Neuronal stem cell (in vitro differentiated cells): ENCODE measurements around the gene DPM1.

Experiments
- DNase-seq: peaks from one replicate; pipeline ENCODE4 v3.0.0-alpha.2; 2013; ENCODE audit warnings: low spot score
- H2AFZ ChIP-seq: one replicate; pipeline ENCODE4 v1.6.1; 2013; ENCODE audit warnings: mild to moderate bottlenecking, low read length, inconsistent platforms
- H2AK5ac ChIP-seq: 2 replicates; pipeline ENCODE4 v1.6.1; 2013; ENCODE audit warnings: low read depth, mild to moderate bottlenecking, inconsistent platforms, low read length, moderate library complexity, mixed read lengths
- H2BK120ac ChIP-seq: 2 replicates; pipeline ENCODE4 v1.6.1; 2013; ENCODE audit warnings: low read depth, mild to moderate bottlenecking, inconsistent platforms, low read length, moderate library complexity, mixed read lengths
- H2BK12ac ChIP-seq: one replicate; pipeline ENCODE4 v1.6.1; 2013; ENCODE audit warnings: low read length, inconsistent platforms
- H2BK15ac ChIP-seq: 2 replicates; pipeline ENCODE4 v1.6.1; 2013; ENCODE audit warnings: mild to moderate bottlenecking, low read length, inconsistent platforms, mixed read lengths
- H2BK5ac ChIP-seq: one replicate; pipeline ENCODE4 v1.6.1; 2013; ENCODE audit warnings: inconsistent platforms, mild to moderate bottlenecking, low read length, moderate library complexity
- H3K14ac ChIP-seq: one replicate; pipeline ENCODE4 v1.6.1; 2013; ENCODE audit warnings: low read length, inconsistent platforms
- H3K18ac ChIP-seq: 2 replicates; pipeline ENCODE4 v1.6.1; 2013; ENCODE audit warnings: low read length, inconsistent platforms
- H3K23ac ChIP-seq: 2 replicates; pipeline ENCODE4 v1.6.1; 2013; ENCODE audit warnings: low read depth, mild to moderate bottlenecking, mixed read lengths, low read length, inconsistent platforms; ENCODE audit not compliant: poor library complexity
- H3K27ac ChIP-seq: replicated peaks from 3 replicates; pipeline ENCODE4 v1.5.1; 2013; ENCODE audit warnings: low read length, inconsistent platforms
- H3K27me3 ChIP-seq, 3 experiments: 2 replicates each; pipeline ENCODE4 v1.6.1; 2013; ENCODE audit warnings: low read length in 3 of 3, mild to moderate bottlenecking in 2 of 3, inconsistent platforms in 1 of 3, low read depth in 1 of 3, mixed read lengths in 1 of 3, moderate library complexity in 1 of 3; ENCODE audit not compliant: control insufficient read depth in 3 of 3, insufficient read depth in 3 of 3
- H3K36me3 ChIP-seq, 2 donors: replicated peaks in 1 of 2; 2 replicates each; pipeline ENCODE4 v1.6.1; 2013; ENCODE audit warnings: low read length in 2 of 2; ENCODE audit not compliant: control insufficient read depth in 2 of 2, insufficient read depth in 2 of 2
- H3K4ac ChIP-seq: 2 replicates; pipeline ENCODE4 v1.6.1; 2013; ENCODE audit warnings: inconsistent platforms, mild to moderate bottlenecking, low read length, moderate library complexity
- H3K4me1 ChIP-seq, 2 donors: 1 replicate in 1 of 2; 2 replicates in 1 of 2; pipeline ENCODE4 v1.6.1; 2013; ENCODE audit warnings: low read length in 2 of 2, low read depth in 1 of 2; ENCODE audit not compliant: control insufficient read depth in 2 of 2, insufficient read depth in 1 of 2
- H3K4me2 ChIP-seq: one replicate; pipeline ENCODE4 v1.6.1; 2013; ENCODE audit warnings: mild to moderate bottlenecking, low read length, inconsistent platforms; ENCODE audit not compliant: insufficient read depth, poor library complexity, severe bottlenecking
- H3K4me3 ChIP-seq, 2 donors: 2 replicates each; pipeline ENCODE4 v1.5.1; 2013; ENCODE audit warnings: low read length in 2 of 2, mild to moderate bottlenecking in 2 of 2, inconsistent platforms in 1 of 2, moderate library complexity in 1 of 2
- H3K79me1 ChIP-seq: one replicate; pipeline ENCODE4 v1.6.1; 2013; ENCODE audit warnings: low read depth, mild to moderate bottlenecking, inconsistent platforms, low read length, moderate library complexity
- H3K9ac ChIP-seq: one replicate; pipeline ENCODE4 v1.6.1; 2013; ENCODE audit warnings: mild to moderate bottlenecking, low read depth, low read length, inconsistent platforms; ENCODE audit not compliant: poor library complexity
- H3K9me3 ChIP-seq, 2 donors: replicated peaks in 1 of 2; 2 replicates each; pipeline versions ENCODE3 to v1.6.1; 2013; ENCODE audit warnings: low read length in 2 of 2, mild to moderate bottlenecking in 2 of 2, inconsistent platforms in 1 of 2, low read depth in 1 of 2, mixed read lengths in 1 of 2, moderate library complexity in 1 of 2; ENCODE audit not compliant: control insufficient read depth in 2 of 2, insufficient read depth in 1 of 2
- H4K8ac ChIP-seq: one replicate; pipeline ENCODE4 v1.6.1; 2013; ENCODE audit warnings: low read depth, mild to moderate bottlenecking, inconsistent platforms, low read length, moderate library complexity
- H4K91ac ChIP-seq: one replicate; pipeline ENCODE4 v1.6.1; 2013; ENCODE audit warnings: low read length, low read depth, mild to moderate bottlenecking, inconsistent platforms; ENCODE audit not compliant: poor library complexity
- WGBS, 2 donors: extraction: QIAGEN DNeasy Blood & Tissue Kit; methylation state at CpG; one replicate each; pipeline ENCODE4 v1.1.7; 2013; ENCODE audit warnings: missing lambda C conversion rate in 2 of 2, mixed read lengths in 1 of 2; ENCODE audit not compliant: insufficient read length in 2 of 2, insufficient replicate concordance in 1 of 2; ENCODE audit errors: extremely low coverage in 2 of 2; 5-methylcytosine and 5-hydroxymethylcytosine counted together

Gene DPM1

GRCh38 chr20:50913690-50914375 is 44.5 kb downstream of the DPM1 start:
- H3K27ac ChIP-seq: no peak overlapping the region
- no peak overlapping the region for H3K9ac ChIP-seq
- H3K23ac ChIP-seq: no peak overlapping the region
- no peak overlapping the region for H2AK5ac ChIP-seq
- no CpG with 5 or more reads among the region's 2 CpGs for WGBS, 2 donors
- no peak overlapping the region for H3K4me3 ChIP-seq
- H3K14ac ChIP-seq: no peak overlapping the region
- no peak overlapping the region for H3K18ac ChIP-seq
- peaks cover 6 to 93% of the 10 kb centered on the region in 2 donors for H3K36me3 ChIP-seq
- H4K8ac ChIP-seq: no peak overlapping the region
- DNase-seq: no peak
- no peak overlapping the region for H4K91ac ChIP-seq
- no peaks in the 10 kb centered on the region for H3K27me3 ChIP-seq
- H2AFZ ChIP-seq: no peak overlapping the region
- peaks cover 6% of the 10 kb centered on the region for H3K79me1 ChIP-seq
- no peak overlapping the region for H2BK120ac ChIP-seq
- peaks cover 2 to 3% of the 10 kb centered on the region in 2 donors for H3K4me1 ChIP-seq
- H3K4me2 ChIP-seq: no peak overlapping the region
- no peak overlapping the region for H2BK5ac ChIP-seq
- H2BK12ac ChIP-seq: no peak overlapping the region
- no peak overlapping the region for H3K4ac ChIP-seq
- no peak overlapping the region for H2BK15ac ChIP-seq
- H3K9me3 ChIP-seq: peaks cover 0 to 8% of the 10 kb centered on the region in 2 donors

GRCh38 chr20:50911716-50912115 is 46.6 kb downstream of the DPM1 start:
- no peak overlapping the region for H3K9ac ChIP-seq
- no peak overlapping the region for H2BK12ac ChIP-seq
- H3K4me3 ChIP-seq: no peak overlapping the region
- peaks cover 0 to 8% of the 10 kb centered on the region in 2 donors for H3K9me3 ChIP-seq
- H3K36me3 ChIP-seq: peaks cover 7 to 83% of the 10 kb centered on the region in 2 donors
- H4K8ac ChIP-seq: no peak overlapping the region
- no peak overlapping the region for H3K18ac ChIP-seq
- no peak overlapping the region for H2BK15ac ChIP-seq
- no peak overlapping the region for H2BK120ac ChIP-seq
- no peak overlapping the region for H3K4me2 ChIP-seq
- H3K79me1 ChIP-seq: peaks cover 6% of the 10 kb centered on the region
- no peak overlapping the region for H2AK5ac ChIP-seq
- DNase-seq: no peak
- H3K23ac ChIP-seq: no peak overlapping the region
- WGBS, 2 donors: no CpG with 5 or more reads among the region's 1 CpG
- no peak overlapping the region for H2BK5ac ChIP-seq
- H3K27me3 ChIP-seq: no peaks in the 10 kb centered on the region
- H4K91ac ChIP-seq: no peak overlapping the region
- no peak overlapping the region for H3K4ac ChIP-seq
- no peak overlapping the region for H2AFZ ChIP-seq
- H3K27ac ChIP-seq: no peak overlapping the region
- H3K4me1 ChIP-seq: peaks cover 2 to 4% of the 10 kb centered on the region in 2 donors
- H3K14ac ChIP-seq: no peak overlapping the region

GRCh38 chr20:50911030-50911429 is 47.3 kb downstream of the DPM1 start:
- Histone ChIP-seq H3K36me3 (peaks cover 7 to 82% of the 10 kb centered on the region in 2 donors), H3K4me2 (no peak overlapping the region), H3K27ac (no peak overlapping the region), H3K27me3 (no peaks in the 10 kb centered on the region), H4K91ac (no peak overlapping the region), H4K8ac (no peak overlapping the region), H3K4me3 (no peak overlapping the region), H3K79me1 (peaks cover 6% of the 10 kb centered on the region), H3K14ac (no peak overlapping the region), H2BK15ac (no peak overlapping the region), H2BK12ac (no peak overlapping the region), H2BK120ac (no peak overlapping the region), H3K9ac (no peak overlapping the region), H3K4ac (no peak overlapping the region), H3K18ac (no peak overlapping the region), H2AFZ (no peak overlapping the region), H3K23ac (no peak overlapping the region), H2BK5ac (no peak overlapping the region), H3K9me3 (peaks cover 0 to 8% of the 10 kb centered on the region in 2 donors), H2AK5ac (no peak overlapping the region), H3K4me1 (peaks cover 1 to 2% of the 10 kb centered on the region in 2 donors)
- DNase-seq: no peak
- no CpG with 5 or more reads among the region's 3 CpGs for WGBS, 2 donors

- H2BK120ac ChIP-seq: no peak overlapping the region
- H3K4me2 ChIP-seq: no peak overlapping the region
- no peak overlapping the region for H2AFZ ChIP-seq
- no peak overlapping the region for H3K4ac ChIP-seq
- H2AK5ac ChIP-seq: no peak overlapping the region
- H3K36me3 ChIP-seq: peaks cover 6 to 84% of the 10 kb centered on the region in 2 donors
- no peak for DNase-seq
- H3K9ac ChIP-seq: no peak overlapping the region
- peaks cover 0 to 1% of the 10 kb centered on the region in 2 donors for H3K4me1 ChIP-seq
- H3K9me3 ChIP-seq: peaks cover 0 to 8% of the 10 kb centered on the region in 2 donors
- H2BK15ac ChIP-seq: no peak overlapping the region
- H3K4me3 ChIP-seq: no peak overlapping the region
- H3K14ac ChIP-seq: no peak overlapping the region
- no peak overlapping the region for H4K8ac ChIP-seq
- H2BK12ac ChIP-seq: no peak overlapping the region
- H3K27me3 ChIP-seq: no peaks in the 10 kb centered on the region
- H3K79me1 ChIP-seq: peaks cover 6% of the 10 kb centered on the region
- H4K91ac ChIP-seq: no peak overlapping the region
- no CpG with 5 or more reads among the region's 3 CpGs for WGBS, 2 donors
- no peak overlapping the region for H3K27ac ChIP-seq
- H2BK5ac ChIP-seq: no peak overlapping the region
- no peak overlapping the region for H3K23ac ChIP-seq
- no peak overlapping the region for H3K18ac ChIP-seq
Observed at GRCh38 chr20:50909413-50909812, 48.9 kb downstream of the DPM1 start.
